OCI-M2 (cell line): ENCODE measurements around the gene C10orf71.

Experiments used
- DNase-seq: peaks from one replicate; lab custom pipeline; 2025; ENCODE audit not compliant: unreplicated experiment; lab: John Stamatoyannopoulos, UW

The C10orf71 gene

GRCh38 chr10:49312246-49312869 lies 13.4 kb downstream of the C10orf71 start:
- no peak for DNase-seq

GRCh38 chr10:49313501-49314070 lies 14.6 kb downstream of the C10orf71 start:
- DNase-seq = no peak

- no peak for DNase-seq
Observed at GRCh38 chr10:49314806-49315205, 15.8 kb downstream of the C10orf71 start.

- no peak for DNase-seq
Observed at GRCh38 chr10:49318028-49318427, 19.1 kb downstream of the C10orf71 start.

GRCh38 chr10:49318755-49319154 lies 19.8 kb downstream of the C10orf71 start:
- no peak for DNase-seq

GRCh38 chr10:49319206-49319605 lies 20.2 kb downstream of the C10orf71 start:
- no peak for DNase-seq

- DNase-seq = no peak
Observed at GRCh38 chr10:49320191-49320590, 21.2 kb downstream of the C10orf71 start.

- DNase-seq = no peak
Observed at GRCh38 chr10:49321021-49321420, 22.1 kb downstream of the C10orf71 start.

GRCh38 chr10:49322371-49323170 lies 23.6 kb downstream of the C10orf71 start:
- no peak for DNase-seq

- no peak for DNase-seq
Observed at GRCh38 chr10:49323171-49323895, 24.4 kb downstream of the C10orf71 start.

- no peak for DNase-seq
Observed at GRCh38 chr10:49323896-49324270, 24.9 kb downstream of the C10orf71 start.

GRCh38 chr10:49324711-49325110 lies 25.7 kb downstream of the C10orf71 start:
- DNase-seq = no peak

GRCh38 chr10:49325131-49325915 lies 26.4 kb downstream of the C10orf71 start:
- DNase-seq = no peak

GRCh38 chr10:49325916-49326783 lies 27.2 kb downstream of the C10orf71 start:
- no peak for DNase-seq

GRCh38 chr10:49327036-49327813 lies 28.3 kb downstream of the C10orf71 start:
- DNase-seq = no peak

- DNase-seq = no peak
Observed at GRCh38 chr10:49328401-49329145, 29.6 kb downstream of the C10orf71 start.

GRCh38 chr10:49329146-49329505 lies 30.2 kb downstream of the C10orf71 start:
- DNase-seq = no peak

- DNase-seq = no peak
Observed at GRCh38 chr10:49330127-49330665, 31.2 kb downstream of the C10orf71 start.
